Smooth muscle cell of bladder (primary cell): Measurements from ENCODE around the gene ZNF683. TPM values are rescaled to one million over a fixed set of nuclear protein-coding genes. Genes with fewer than 3 reads are reported as not detected.

Experiments
- total RNA-seq: library from RNA; depleted of rRNA; stranded (reverse); fragments of >200 nt; gene quantifications from 2 replicates; pipeline ENCODE4 v1.2.3, GENCODE V29; 2014

ZNF683 gene
- total RNA-seq: not detected in 2 replicates

GRCh38 chr1:26372611-26373010 is at the start of gene ZNF683:
Gene ZNF683 (minus strand): TSS chr1:26372750. CDS start chr1:26368571, 4,179 bp downstream.

GRCh38 chr1:26410706-26411623 is 38.4 kb upstream of the ZNF683 start, which contains the start of gene LIN28A:
Gene LIN28A (plus strand): TSS chr1:26410817. CDS start chr1:26410892, 75 bp downstream.

GRCh38 chr1:26353976-26354820 is 18.4 kb downstream of the ZNF683 start, which contains the start of gene CRYBG2:
Gene CRYBG2 (minus strand): TSS chr1:26354130. CDS start chr1:26346657, 7,473 bp downstream.

GRCh38 chr1:26317612-26318337 is 54.8 kb downstream of the ZNF683 start, which contains the start of gene CD52:
Gene CD52 (plus strand): TSS chr1:26317958. CDS start chr1:26318018, 60 bp downstream.

Other genes with a start within 250 kb of the ZNF683 start
- not detected in 2 replicates for gene FAM110D, start 213.7 kb downstream of the ZNF683 start, total RNA-seq
- gene C1orf232, start 203.8 kb downstream of the ZNF683 start, total RNA-seq: not detected in 2 replicates
- gene ZNF593, start 202.8 kb downstream of the ZNF683 start, total RNA-seq: 27.0 and 32.4 TPM in 2 replicates
- not detected in 2 replicates for gene ZNF593OS, start 200.9 kb downstream of the ZNF683 start, total RNA-seq
- 0.14 TPM in 1 of 2 replicates, not detected in the other for gene CNKSR1, start 195.3 kb downstream of the ZNF683 start, total RNA-seq
- gene CATSPER4, start 182.1 kb downstream of the ZNF683 start, total RNA-seq: not detected in 2 replicates
- 3.3 and 3.7 TPM in 2 replicates for gene CEP85, start 138.6 kb downstream of the ZNF683 start, total RNA-seq
- gene SH3BGRL3, start 92.7 kb downstream of the ZNF683 start, total RNA-seq: 30.7 and 32.1 TPM in 2 replicates
- 2.7 and 3.5 TPM in 2 replicates for gene UBXN11, start 66.1 kb downstream of the ZNF683 start, total RNA-seq
- not detected in 2 replicates for gene CD52, start 54.8 kb downstream of the ZNF683 start, total RNA-seq
- gene CRYBG2, start 18.6 kb downstream of the ZNF683 start, total RNA-seq: under 0.01 TPM in 1 of 2 replicates, not detected in the other
- not detected in 2 replicates for gene LIN28A, start 38.1 kb upstream of the ZNF683 start, total RNA-seq
- 46.6 and 51.8 TPM in 2 replicates for gene DHDDS, start 59.6 kb upstream of the ZNF683 start, total RNA-seq
- 214 and 282 TPM in 2 replicates for gene HMGN2, start 99.7 kb upstream of the ZNF683 start, total RNA-seq
- 1.8 and 2.0 TPM in 2 replicates for gene RPS6KA1, start 157.0 kb upstream of the ZNF683 start, total RNA-seq